GM12891 (cell line): ENCODE data around the gene FAM118A.

Source experiments
- POLR2A ChIP-seq: IDR thresholded peaks from 2 replicates; pipeline ENCODE4 v1.6.1; 2011; ENCODE audit warnings: low read depth, low read length, control low read depth
- POLR2AphosphoS5 ChIP-seq: IDR thresholded peaks from 2 replicates; pipeline ENCODE4 v1.6.1; 2011; ENCODE audit warnings: low read depth, low read length, control low read depth
- POU2F2 ChIP-seq: IDR thresholded peaks from 2 replicates; pipeline ENCODE4 v1.6.1; 2011; ENCODE audit warnings: low read depth, mild to moderate bottlenecking, control low read depth, low read length, moderate library complexity
- SPI1 ChIP-seq: IDR thresholded peaks from 2 replicates; pipeline ENCODE4 v1.6.1; 2011; ENCODE audit warnings: low read depth, low read length, control low read depth
- TAF1 ChIP-seq: IDR thresholded peaks from 2 replicates; pipeline ENCODE4 v1.6.1; 2011; ENCODE audit warnings: low read depth, low read length, control low read depth

DNA sequence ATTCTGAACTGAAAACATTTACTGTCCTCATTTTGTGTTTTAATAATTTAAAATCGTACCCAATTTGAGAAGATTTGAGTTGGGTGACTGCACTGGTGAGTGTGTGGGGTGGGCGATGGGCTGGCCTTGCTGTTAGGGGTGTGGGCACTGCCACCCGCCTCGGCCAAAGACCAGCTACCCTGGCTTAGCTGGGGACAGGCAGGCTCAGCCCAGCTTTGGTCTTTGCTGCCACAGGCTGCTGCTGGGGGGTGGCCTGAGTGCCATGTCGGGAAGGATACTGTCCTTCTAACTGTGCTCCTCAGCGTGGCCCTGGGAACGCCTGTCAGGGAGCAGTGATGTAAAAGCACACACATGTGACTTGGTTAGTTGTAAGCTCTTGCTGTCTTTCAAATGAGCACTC, 22.3 kb downstream of the FAM118A start:
- TF ChIP-seq POLR2AphosphoS5, result no peak
- no peak for TF ChIP-seq POLR2A
- TF ChIP-seq TAF1, result no peak
- no peak for TF ChIP-seq POU2F2
- no peak for TF ChIP-seq SPI1
